ENCODE measurements around the gene ABCG1.

DNA sequence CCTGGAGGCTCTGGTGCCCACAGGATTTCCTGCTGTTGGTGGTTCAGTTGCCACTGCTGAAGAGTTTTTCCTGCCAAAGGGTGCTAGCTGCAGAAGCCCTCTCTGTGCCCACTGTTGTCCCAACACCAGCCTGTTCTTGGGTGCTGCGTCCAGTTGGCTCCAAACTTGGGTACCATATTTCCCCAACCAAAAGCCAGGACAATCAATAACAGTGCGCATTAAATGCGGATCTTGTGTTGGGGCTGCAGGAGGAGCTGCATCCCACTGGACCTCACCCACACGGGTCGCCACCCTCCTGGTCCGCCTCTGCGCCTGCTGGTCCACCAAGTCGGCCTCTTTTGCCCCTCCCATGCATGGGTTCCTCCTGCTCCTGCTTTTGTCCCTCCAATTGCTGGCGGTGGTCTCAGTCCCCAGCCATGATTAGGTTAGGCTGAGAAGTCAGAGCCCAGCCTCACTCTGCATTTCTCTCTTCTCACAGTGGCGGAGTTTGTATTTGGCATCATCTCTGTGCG lies 9.8 kb downstream of the ABCG1 start:
- TF ChIP-seq, protein P1, sequence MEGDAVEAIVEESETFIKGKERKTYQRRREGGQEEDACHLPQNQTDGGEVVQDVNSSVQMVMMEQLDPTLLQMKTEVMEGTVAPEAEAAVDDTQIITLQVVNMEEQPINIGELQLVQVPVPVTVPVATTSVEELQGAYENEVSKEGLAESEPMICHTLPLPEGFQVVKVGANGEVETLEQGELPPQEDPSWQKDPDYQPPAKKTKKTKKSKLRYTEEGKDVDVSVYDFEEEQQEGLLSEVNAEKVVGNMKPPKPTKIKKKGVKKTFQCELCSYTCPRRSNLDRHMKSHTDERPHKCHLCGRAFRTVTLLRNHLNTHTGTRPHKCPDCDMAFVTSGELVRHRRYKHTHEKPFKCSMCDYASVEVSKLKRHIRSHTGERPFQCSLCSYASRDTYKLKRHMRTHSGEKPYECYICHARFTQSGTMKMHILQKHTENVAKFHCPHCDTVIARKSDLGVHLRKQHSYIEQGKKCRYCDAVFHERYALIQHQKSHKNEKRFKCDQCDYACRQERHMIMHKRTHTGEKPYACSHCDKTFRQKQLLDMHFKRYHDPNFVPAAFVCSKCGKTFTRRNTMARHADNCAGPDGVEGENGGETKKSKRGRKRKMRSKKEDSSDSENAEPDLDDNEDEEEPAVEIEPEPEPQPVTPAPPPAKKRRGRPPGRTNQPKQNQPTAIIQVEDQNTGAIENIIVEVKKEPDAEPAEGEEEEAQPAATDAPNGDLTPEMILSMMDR (IDR thresholded peaks at IDR 0.05), result no peak
- TF ChIP-seq POLR2A (IDR thresholded peaks at IDR 0.05) (no peak), POLR2AphosphoS5 (IDR thresholded peaks at IDR 0.05) (no peak)
